MM.1S (cell line): ENCODE results near the gene TSPAN7.

ENCODE experiments used
- CTCF ChIP-seq: fragments of 300-600 bp; sonication (generic); IDR thresholded peaks from 2 replicates; pipeline ENCODE4 v1.5.1; 2016; ENCODE audit warnings: antibody characterized with exemption, low read length, mixed read lengths
- EZH2 ChIP-seq: fragments of 300-600 bp; sonication (generic); optimal IDR thresholded peaks from 2 replicates; pipeline ENCODE3; 2017; ENCODE audit warnings: low read depth, mild to moderate bottlenecking, antibody characterized with exemption, low read length, mixed read lengths

- no peak for TF ChIP-seq EZH2
- TF ChIP-seq CTCF, result no peak
Measured at GRCh38 chrX:38649221-38649620, 87.9 kb downstream of the TSPAN7 start.
